NCI-H524 (cell line): ENCODE data around the gene CXCL12.

Source experiments
- DNase-seq, 2 experiments: peaks; one replicate each; lab custom pipeline; 2025; lab: John Stamatoyannopoulos, UW

The CXCL12 gene

GRCh38 chr10:44363716-44364115, 21.2 kb downstream of the CXCL12 start:
- DNase-seq, result no peak

- DNase-seq, result no peak
Observed at GRCh38 chr10:44362866-44363711, 21.8 kb downstream of the CXCL12 start.

- DNase-seq, result no peak
Observed at GRCh38 chr10:44361109-44361508, 23.8 kb downstream of the CXCL12 start.

GRCh38 chr10:44358080-44358771, 26.7 kb downstream of the CXCL12 start:
- DNase-seq, result no peak

- DNase-seq, result no peak
Observed at GRCh38 chr10:44357023-44357540, 27.8 kb downstream of the CXCL12 start.

GRCh38 chr10:44356139-44357022, 28.5 kb downstream of the CXCL12 start:
- no peak for DNase-seq

GRCh38 chr10:44355630-44356029, 29.3 kb downstream of the CXCL12 start:
- no peak for DNase-seq

GRCh38 chr10:44354771-44355170, 30.1 kb downstream of the CXCL12 start:
- no peak for DNase-seq

- no peak for DNase-seq
Observed at GRCh38 chr10:44353721-44354120, 31.2 kb downstream of the CXCL12 start.

GRCh38 chr10:44353128-44353390, 31.8 kb downstream of the CXCL12 start:
- DNase-seq, result no peak

GRCh38 chr10:44352316-44353127, 32.4 kb downstream of the CXCL12 start:
- DNase-seq, result no peak

GRCh38 chr10:44348496-44348895, 36.4 kb downstream of the CXCL12 start:
- DNase-seq, result no peak

GRCh38 chr10:44347609-44348400, 37.1 kb downstream of the CXCL12 start:
- no peak for DNase-seq

- no peak for DNase-seq
Observed at GRCh38 chr10:44344727-44345126, 40.2 kb downstream of the CXCL12 start.

- no peak for DNase-seq
Observed at GRCh38 chr10:44343843-44344242, 41.1 kb downstream of the CXCL12 start.

GRCh38 chr10:44341886-44342285, 43.0 kb downstream of the CXCL12 start:
- no peak for DNase-seq

GRCh38 chr10:44340557-44340956, 44.3 kb downstream of the CXCL12 start:
- DNase-seq, result no peak

GRCh38 chr10:44339218-44339617, 45.7 kb downstream of the CXCL12 start:
- DNase-seq, result no peak

- no peak for DNase-seq
Observed at GRCh38 chr10:44337081-44337480, 47.8 kb downstream of the CXCL12 start.

GRCh38 chr10:44335330-44336021, 49.4 kb downstream of the CXCL12 start:
- no peak for DNase-seq
